GM12878 (cell line): ENCODE measurements around the gene ERAL1. TPM values are rescaled to one million over a fixed set of nuclear protein-coding genes. Genes with fewer than 3 reads are reported as not detected.
"Not testable (repeated sequence)": the region's sequence is repeated elsewhere in the genome, so short reads cannot be mapped to it uniquely, and the experiment has no call there.

ENCODE experiments used
- ATAC-seq: fragments of 200-7000 bp; cut with Tn5 transposase; 3 replicates; pipeline ENCODE4 v1.9.1; 2020; ENCODE audit warnings: mild to moderate bottlenecking, moderate library complexity
- BruUV-seq: library from RNA; stranded (reverse); fragments of 400-500 nt; replicated peaks from 2 replicates; lab custom pipeline; 2021; lab: Mats Ljungman, UMichigan
- CTCF ChIA-PET: fragments of 300-600 bp; sonication (Branson Sonifier 250); formaldehyde crosslinking; extraction: SDS; loops from one replicate; lab custom pipeline; 2021; ENCODE audit warnings: inconsistent platforms; lab: Yijun Ruan, JAX
- POLR2A ChIA-PET: fragments of 350-600 bp; formaldehyde crosslinking; extraction: SDS; loops from one replicate; lab custom pipeline; 2021; ENCODE audit warnings: inconsistent platforms; lab: Charles Lee
- RAD21 ChIA-PET: fragments of 300-600 bp; sonication (Branson Sonifier 250); formaldehyde crosslinking; loops from one replicate; lab custom pipeline; 2023; ENCODE audit warnings: antibody characterized with exemption; ENCODE audit not compliant: unreplicated experiment; lab: Charles Lee
- SMC1A ChIA-PET: fragments of 300-600 bp; sonication (Branson Sonifier 250); formaldehyde crosslinking; loops from one replicate; lab custom pipeline; 2023; ENCODE audit not compliant: unreplicated experiment, uncharacterized antibody; lab: Charles Lee
- DNase-seq: peaks from one replicate; pipeline ENCODE4 v3.0.0-alpha.2; 2011; ENCODE audit warnings: low read depth, low spot score
- FAIRE-seq: peaks from 3 replicates; lab custom pipeline; 2011; peaks lifted over from hg19 to GRCh38; lab: Jason Lieb, UNC
- H2AFZ ChIP-seq: 2 replicates; pipeline ENCODE4 v1.6.0; 2011; ENCODE audit warnings: low read depth, low read length, control low read depth; ENCODE audit not compliant: control insufficient read depth
- H3K27ac ChIP-seq: 2 replicates; pipeline ENCODE4 v1.5.1; 2011; ENCODE audit warnings: control low read depth; ENCODE audit not compliant: control insufficient read depth, insufficient read depth
- H3K27me3 ChIP-seq, 2 experiments: replicated peaks in 1 of 2; 2 replicates each; pipeline versions ENCODE4 v1.6.0 to v1.6.1; 2011; ENCODE audit warnings: low read length in 1 of 2; ENCODE audit not compliant: control insufficient read depth in 2 of 2, insufficient read depth in 2 of 2
- H3K36me3 ChIP-seq, 2 experiments: 2 replicates each; pipeline ENCODE4 v1.5.1; 2011; ENCODE audit warnings: low read length in 1 of 2; ENCODE audit not compliant: control insufficient read depth in 2 of 2, insufficient read depth in 2 of 2
- H3K4me1 ChIP-seq: 2 replicates; pipeline ENCODE4 v1.6.1; 2011; ENCODE audit warnings: mild to moderate bottlenecking, low read length, moderate library complexity, mixed read lengths; ENCODE audit not compliant: control insufficient read depth, insufficient read depth
- H3K4me2 ChIP-seq: 2 replicates; pipeline ENCODE4 v1.6.0; 2011; ENCODE audit warnings: control low read depth; ENCODE audit not compliant: control insufficient read depth, insufficient read depth
- H3K4me3 ChIP-seq: fragments of 200-600 bp; sonication (generic); 2 replicates; pipeline ENCODE4 v1.5.1; 2016
- H3K79me2 ChIP-seq: 2 replicates; pipeline ENCODE4 v1.6.0; 2011; ENCODE audit warnings: low read length; ENCODE audit not compliant: control insufficient read depth, insufficient read depth
- H3K9ac ChIP-seq: 2 replicates; pipeline ENCODE4 v1.8.0; 2011; ENCODE audit warnings: low read length, control low read depth, mixed read lengths; ENCODE audit not compliant: control insufficient read depth, insufficient read depth
- H3K9me3 ChIP-seq: replicated peaks from 3 replicates; pipeline ENCODE4 v1.5.1; 2011; ENCODE audit warnings: mild to moderate bottlenecking, low read length; ENCODE audit not compliant: control insufficient read depth, insufficient read depth
- H4K20me1 ChIP-seq: 2 replicates; pipeline ENCODE4 v1.6.0; 2011; ENCODE audit not compliant: control insufficient read depth, insufficient read depth
- BCL11A ChIP-seq: IDR thresholded peaks from 2 replicates; pipeline ENCODE4 v1.6.1; 2011; ENCODE audit warnings: low read depth, low read length
- CEBPB ChIP-seq, 2 experiments: fragments of 150-350 bp in 1 of 2; IDR thresholded peaks; 2 replicates each; pipeline ENCODE4 v1.6.1; 2012 to 2014; ENCODE audit warnings: low read depth in 2 of 2, low read length in 2 of 2, borderline replicate concordance in 1 of 2, inconsistent platforms in 1 of 2
- MTA2 ChIP-seq: fragments of 450-650 bp; IDR thresholded peaks from 2 replicates; pipeline ENCODE4 v1.6.1; 2016; ENCODE audit warnings: low read depth, mild to moderate bottlenecking, moderate library complexity
- NBN ChIP-seq: fragments of 450-650 bp; IDR thresholded peaks from 2 replicates; pipeline ENCODE4 v1.6.1; 2016
- POLR2A ChIP-seq: IDR thresholded peaks from 2 replicates; pipeline ENCODE4 v1.6.1; 2011; ENCODE audit warnings: low read depth, mild to moderate bottlenecking, low read length
- ZNF24 ChIP-seq: fragments of 450-650 bp; IDR thresholded peaks from 2 replicates; pipeline ENCODE4 v1.6.1; 2017; ENCODE audit warnings: antibody characterized with exemption, mild to moderate bottlenecking
- WGBS: methylation state at CpG from one replicate; pipeline ENCODE4 v1.1.6; 2016; ENCODE audit warnings: low lambda C conversion rate; ENCODE audit not compliant: insufficient replicate concordance, insufficient coverage; ENCODE audit errors: missing lambda C conversion rate; 5-methylcytosine and 5-hydroxymethylcytosine counted together
- in situ Hi-C: fragments of 300-500 bp; cut with MboI; formaldehyde crosslinking; loops from 9 replicates; pipeline ENCODE4 v1.14.3; 2018; ENCODE audit warnings: mixed read lengths
- intact Hi-C: fragments of 100-400 bp; cut with micrococcal nuclease; formaldehyde crosslinking; loops from one replicate; pipeline ENCODE4 v1.14.2; 2022; ENCODE audit not compliant: unreplicated experiment
- polyA plus RNA-seq, 11 experiments: library from polyadenylated mRNA; depleted of rRNA in 4 of 11; unstranded in 6 of 11; stranded (reverse) in 5 of 11; fragments of >200 nt; fragmentation: Nextera tagmentation in 4 of 11; fragmentation: Illumina TruSeq in 1 of 11; extraction: Ambion mirVana in 4 of 11; extraction: Trizol in 1 of 11; gene quantifications; 1 replicate in 1 of 11; 2 replicates in 10 of 11; pipeline versions ENCODE4 v1.2.1 to v1.2.3, GENCODE V29; 2011 to 2016; ENCODE audit warnings: inconsistent platforms in 2 of 11, missing spikeins in 2 of 11, low read depth in 1 of 11
- total RNA-seq, 4 experiments: library from RNA; depleted of rRNA in 3 of 4; stranded (reverse); fragments of >200 nt in 3 of 4; fragmentation: Illumina TruSeq in 1 of 4; extraction: Trizol in 1 of 4; gene quantifications; 2 replicates each; pipeline versions ENCODE4 v1.2.1 to v1.2.3, GENCODE V29; 2013 to 2021
- TF ChIP-seq, protein P1 (sequence below), 3 experiments: IDR thresholded peaks in 2 of 3; conservative IDR thresholded peaks in 1 of 3; 2 replicates each; pipeline ENCODE4 v1.5.1; 2011; ENCODE audit warnings: low read depth in 3 of 3, low read length in 3 of 3, mild to moderate bottlenecking in 3 of 3, control low read depth in 2 of 3, moderate library complexity in 2 of 3, inconsistent platforms in 1 of 3, mixed read lengths in 1 of 3; ENCODE audit not compliant: control insufficient read depth in 2 of 3, insufficient read depth in 1 of 3; ENCODE audit errors: extremely low read depth in 1 of 3
- TF ChIP-seq, protein P2 (sequence below): fragments of 450-650 bp; IDR thresholded peaks from 2 replicates; pipeline ENCODE4 v1.6.1; 2018; ENCODE audit warnings: mild to moderate bottlenecking, low read depth, moderate library complexity; ENCODE audit not compliant: partially characterized antibody

The ERAL1 gene
- total and polyA plus RNA-seq, 10 of the 15 experiments (the other 5 are each of a cell fraction or from before 2014, with no cell fraction given) = 27.7 to 175 (median 104) TPM

DNA sequence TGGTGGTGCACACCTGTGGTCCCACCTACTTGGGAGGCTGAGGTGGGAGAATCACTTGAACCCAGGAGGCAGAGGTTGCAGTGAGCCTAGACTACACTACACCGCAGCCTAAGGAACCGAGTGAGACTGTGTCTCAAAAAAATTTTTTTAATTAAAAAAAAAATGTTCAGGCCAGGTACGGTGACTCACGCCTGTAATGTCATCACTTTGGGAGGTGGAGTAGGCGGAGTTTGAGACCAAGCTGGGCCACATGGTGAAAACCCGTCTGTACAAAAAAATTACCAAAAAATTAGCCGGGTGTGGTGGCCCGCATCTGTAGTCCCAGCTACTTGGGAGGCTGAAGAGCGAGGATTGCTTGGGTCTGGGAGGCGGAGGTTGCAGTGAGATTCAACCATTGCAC, 8.6 kb upstream of the ERAL1 start (continued):
- TF ChIP-seq BCL11A = no peak
- no peak for TF ChIP-seq ZNF24
- TF ChIP-seq CEBPB (IDR thresholded peaks at IDR 0.05; ENCODE audit: borderline replicate concordance in 1 of 2, low read depth in 2 of 2, low read length in 2 of 2) = no peak
- TF ChIP-seq, protein P1, sequence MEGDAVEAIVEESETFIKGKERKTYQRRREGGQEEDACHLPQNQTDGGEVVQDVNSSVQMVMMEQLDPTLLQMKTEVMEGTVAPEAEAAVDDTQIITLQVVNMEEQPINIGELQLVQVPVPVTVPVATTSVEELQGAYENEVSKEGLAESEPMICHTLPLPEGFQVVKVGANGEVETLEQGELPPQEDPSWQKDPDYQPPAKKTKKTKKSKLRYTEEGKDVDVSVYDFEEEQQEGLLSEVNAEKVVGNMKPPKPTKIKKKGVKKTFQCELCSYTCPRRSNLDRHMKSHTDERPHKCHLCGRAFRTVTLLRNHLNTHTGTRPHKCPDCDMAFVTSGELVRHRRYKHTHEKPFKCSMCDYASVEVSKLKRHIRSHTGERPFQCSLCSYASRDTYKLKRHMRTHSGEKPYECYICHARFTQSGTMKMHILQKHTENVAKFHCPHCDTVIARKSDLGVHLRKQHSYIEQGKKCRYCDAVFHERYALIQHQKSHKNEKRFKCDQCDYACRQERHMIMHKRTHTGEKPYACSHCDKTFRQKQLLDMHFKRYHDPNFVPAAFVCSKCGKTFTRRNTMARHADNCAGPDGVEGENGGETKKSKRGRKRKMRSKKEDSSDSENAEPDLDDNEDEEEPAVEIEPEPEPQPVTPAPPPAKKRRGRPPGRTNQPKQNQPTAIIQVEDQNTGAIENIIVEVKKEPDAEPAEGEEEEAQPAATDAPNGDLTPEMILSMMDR (IDR thresholded peaks at IDR 0.05 in 2 of 3, conservative IDR thresholded peaks at IDR 0.05 in 1 of 3; ENCODE audit: control insufficient read depth in 2 of 3, extremely low read depth in 1 of 3, insufficient read depth in 1 of 3, low read depth in 3 of 3, low read length in 3 of 3) = no peak
- no peak for TF ChIP-seq NBN
- TF ChIP-seq, protein P2, sequence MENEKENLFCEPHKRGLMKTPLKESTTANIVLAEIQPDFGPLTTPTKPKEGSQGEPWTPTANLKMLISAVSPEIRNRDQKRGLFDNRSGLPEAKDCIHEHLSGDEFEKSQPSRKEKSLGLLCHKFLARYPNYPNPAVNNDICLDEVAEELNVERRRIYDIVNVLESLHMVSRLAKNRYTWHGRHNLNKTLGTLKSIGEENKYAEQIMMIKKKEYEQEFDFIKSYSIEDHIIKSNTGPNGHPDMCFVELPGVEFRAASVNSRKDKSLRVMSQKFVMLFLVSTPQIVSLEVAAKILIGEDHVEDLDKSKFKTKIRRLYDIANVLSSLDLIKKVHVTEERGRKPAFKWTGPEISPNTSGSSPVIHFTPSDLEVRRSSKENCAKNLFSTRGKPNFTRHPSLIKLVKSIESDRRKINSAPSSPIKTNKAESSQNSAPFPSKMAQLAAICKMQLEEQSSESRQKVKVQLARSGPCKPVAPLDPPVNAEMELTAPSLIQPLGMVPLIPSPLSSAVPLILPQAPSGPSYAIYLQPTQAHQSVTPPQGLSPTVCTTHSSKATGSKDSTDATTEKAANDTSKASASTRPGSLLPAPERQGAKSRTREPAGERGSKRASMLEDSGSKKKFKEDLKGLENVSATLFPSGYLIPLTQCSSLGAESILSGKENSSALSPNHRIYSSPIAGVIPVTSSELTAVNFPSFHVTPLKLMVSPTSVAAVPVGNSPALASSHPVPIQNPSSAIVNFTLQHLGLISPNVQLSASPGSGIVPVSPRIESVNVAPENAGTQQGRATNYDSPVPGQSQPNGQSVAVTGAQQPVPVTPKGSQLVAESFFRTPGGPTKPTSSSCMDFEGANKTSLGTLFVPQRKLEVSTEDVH = no peak
- TF ChIP-seq POLR2A = no peak
- no peak for TF ChIP-seq MTA2

DNA sequence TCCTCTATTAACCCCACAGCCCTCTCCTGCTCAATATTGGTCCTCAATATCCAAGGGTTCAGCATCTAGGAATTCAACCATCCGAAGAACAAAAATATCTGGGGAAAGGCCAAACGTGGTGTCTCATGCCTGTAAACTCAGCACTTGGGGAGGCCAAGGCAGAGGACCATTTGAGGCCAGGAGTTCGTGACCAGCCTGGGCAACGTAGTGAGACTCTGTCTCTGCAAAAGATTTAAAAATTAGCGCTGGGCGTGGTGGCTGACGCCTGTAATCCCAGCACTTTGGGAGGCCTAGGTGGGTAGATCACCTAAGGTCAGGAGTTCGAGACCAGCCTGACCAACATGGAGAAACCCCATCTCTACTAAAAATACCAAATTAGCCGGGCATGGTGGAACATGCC, 8.1 kb upstream of the ERAL1 start:
- intact Hi-C loops, BruUV-seq, H3K27me3 ChIP-seq, H3K4me2 ChIP-seq, DNase-seq, H3K36me3 ChIP-seq, H3K4me3 ChIP-seq, H3K9ac ChIP-seq, CTCF ChIA-PET, H3K9me3 ChIP-seq, H2AFZ ChIP-seq, H3K4me1 ChIP-seq, ATAC-seq, H3K27ac ChIP-seq, SMC1A ChIA-PET, H4K20me1 ChIP-seq, FAIRE-seq, RAD21 ChIA-PET, in situ Hi-C loops: not testable (repeated sequence)
- POLR2A ChIA-PET = interaction anchor here (0.6 to 0.8 kb wide), 3 partner anchors 110 to 291 kb away, joined by 3 to 5 read pairs (median 4); no protein-coding TSS in a partner anchor
- WGBS = 70% methylated on average over 9 of the region's 9 CpGs
- peaks cover 11% of the 10 kb centered on the region for H3K79me2 ChIP-seq
